ENCODE measurements around the gene NAV3.

Gene NAV3

GRCh38 chr12:77925536-77926108 is 94.9 kb downstream of the NAV3 start:
- peak; percentile 92 for DNase-seq (ENCODE audit: low spot score)

- no peak for DNase-seq (ENCODE audit: low spot score)
Measured at GRCh38 chr12:77928078-77928477, 97.4 kb downstream of the NAV3 start.

- no peak for DNase-seq (ENCODE audit: low spot score)
Measured at GRCh38 chr12:77932216-77932615, 101.5 kb downstream of the NAV3 start.

- no peak for DNase-seq (ENCODE audit: low spot score)
Measured at GRCh38 chr12:77938301-77938700, 107.6 kb downstream of the NAV3 start.

GRCh38 chr12:77940011-77940423 is 109.3 kb downstream of the NAV3 start:
- DNase-seq (ENCODE audit: low spot score), result no peak

- DNase-seq (ENCODE audit: low spot score), result no peak
Measured at GRCh38 chr12:77940567-77940966, 109.9 kb downstream of the NAV3 start.

- no peak for DNase-seq (ENCODE audit: low spot score)
Measured at GRCh38 chr12:77941401-77941800, 110.7 kb downstream of the NAV3 start.

GRCh38 chr12:77943466-77943865 is 112.8 kb downstream of the NAV3 start:
- DNase-seq (ENCODE audit: low spot score), result no peak

- DNase-seq (ENCODE audit: low spot score), result no peak
Measured at GRCh38 chr12:77946541-77947061, 115.9 kb downstream of the NAV3 start.

GRCh38 chr12:77947330-77947729 is 116.6 kb downstream of the NAV3 start:
- DNase-seq (ENCODE audit: low spot score), result no peak

GRCh38 chr12:77947746-77948145 is 117.1 kb downstream of the NAV3 start:
- no peak for DNase-seq (ENCODE audit: low spot score)

- no peak for DNase-seq (ENCODE audit: low spot score)
Measured at GRCh38 chr12:77949943-77950342, 119.2 kb downstream of the NAV3 start.

- no peak for DNase-seq (ENCODE audit: low spot score)
Measured at GRCh38 chr12:77953528-77954205, 123.0 kb downstream of the NAV3 start.

- DNase-seq (ENCODE audit: low spot score), result no peak
Measured at GRCh38 chr12:77954206-77954555, 123.5 kb downstream of the NAV3 start.

GRCh38 chr12:77957062-77957461 is 126.4 kb downstream of the NAV3 start:
- DNase-seq (ENCODE audit: low spot score), result no peak

GRCh38 chr12:77963576-77964178 is 133.0 kb downstream of the NAV3 start:
- DNase-seq (ENCODE audit: low spot score), result no peak

- DNase-seq (ENCODE audit: low spot score), result peak; percentile 80
Measured at GRCh38 chr12:77965790-77966189, 135.1 kb downstream of the NAV3 start.

GRCh38 chr12:77968021-77968420 is 137.3 kb downstream of the NAV3 start:
- peak; percentile 72 for DNase-seq (ENCODE audit: low spot score)

GRCh38 chr12:77968571-77968970 is 137.9 kb downstream of the NAV3 start:
- peak; percentile 77 for DNase-seq (ENCODE audit: low spot score)

- DNase-seq (ENCODE audit: low spot score), result no peak
Measured at GRCh38 chr12:77973579-77973978, 142.9 kb downstream of the NAV3 start.

- DNase-seq (ENCODE audit: low spot score), result no peak
Measured at GRCh38 chr12:77974645-77975044, 144.0 kb downstream of the NAV3 start.

GRCh38 chr12:77979597-77980250 is 149.0 kb downstream of the NAV3 start:
- no peak for DNase-seq (ENCODE audit: low spot score)

GRCh38 chr12:77980782-77981181 is 150.1 kb downstream of the NAV3 start:
- DNase-seq (ENCODE audit: low spot score), result no peak
